Trophoblast cell (in vitro differentiated cells and primary cell): Measurements from ENCODE around the gene GABRA5.
A peak's percentile ranks its signal among the peaks of the same experiment; 100 is the strongest.

Source experiments
- DNase-seq, 2 donors: peaks; one replicate each; pipeline ENCODE4 v3.0.0-alpha.2; 2016
- H2AFZ ChIP-seq: 2 replicates; pipeline ENCODE4 v1.6.1; 2013; ENCODE audit warnings: low read length, moderate library complexity, mild to moderate bottlenecking; ENCODE audit not compliant: insufficient read depth, poor library complexity
- H2AK5ac ChIP-seq: 2 replicates; pipeline ENCODE4 v1.6.1; 2013; ENCODE audit warnings: mild to moderate bottlenecking, low read length
- H2BK120ac ChIP-seq: 2 replicates; pipeline ENCODE4 v1.6.1; 2013; ENCODE audit warnings: low read length, mild to moderate bottlenecking, moderate library complexity; ENCODE audit not compliant: insufficient read depth, poor library complexity
- H2BK12ac ChIP-seq: 2 replicates; pipeline ENCODE4 v1.6.1; 2013; ENCODE audit warnings: mild to moderate bottlenecking, low read length, moderate library complexity
- H2BK5ac ChIP-seq: 2 replicates; pipeline ENCODE4 v1.6.1; 2013; ENCODE audit warnings: low read length, low read depth, moderate library complexity, mild to moderate bottlenecking; ENCODE audit not compliant: poor library complexity
- H3K14ac ChIP-seq: 2 replicates; pipeline ENCODE4 v1.6.1; 2013; ENCODE audit warnings: mild to moderate bottlenecking, low read length
- H3K18ac ChIP-seq: 2 replicates; pipeline ENCODE4 v1.6.1; 2013; ENCODE audit warnings: mild to moderate bottlenecking, low read length
- H3K23ac ChIP-seq: 2 replicates; pipeline ENCODE4 v1.6.1; 2013; ENCODE audit warnings: low read length
- H3K27ac ChIP-seq: 2 replicates; pipeline ENCODE4 v1.5.1; 2013; ENCODE audit warnings: low read depth, mild to moderate bottlenecking, inconsistent platforms, low read length, moderate library complexity
- H3K27me3 ChIP-seq: 2 replicates; pipeline ENCODE4 v1.6.1; 2013; ENCODE audit warnings: inconsistent platforms, mild to moderate bottlenecking, low read length, moderate library complexity; ENCODE audit not compliant: insufficient read depth
- H3K36me3 ChIP-seq, 2 experiments: 1 replicate in 1 of 2; 2 replicates in 1 of 2; pipeline ENCODE4 v1.6.1; 2013; ENCODE audit warnings: low read length in 2 of 2, mild to moderate bottlenecking in 2 of 2, moderate library complexity in 1 of 2; ENCODE audit not compliant: insufficient read depth in 2 of 2, control insufficient read depth in 1 of 2
- H3K4ac ChIP-seq: 2 replicates; pipeline ENCODE4 v1.6.1; 2013; ENCODE audit warnings: low read depth, mild to moderate bottlenecking, low read length, moderate library complexity
- H3K4me1 ChIP-seq, 2 experiments: 1 replicate in 1 of 2; 2 replicates in 1 of 2; pipeline ENCODE4 v1.6.1; 2013; ENCODE audit warnings: low read length in 2 of 2, mild to moderate bottlenecking in 2 of 2, moderate library complexity in 1 of 2; ENCODE audit not compliant: insufficient read depth in 2 of 2, control insufficient read depth in 1 of 2
- H3K4me2 ChIP-seq: 2 replicates; pipeline ENCODE4 v1.6.1; 2013; ENCODE audit warnings: inconsistent platforms, mild to moderate bottlenecking, low read length, moderate library complexity
- H3K4me3 ChIP-seq: 2 replicates; pipeline ENCODE4 v1.5.1; 2013; ENCODE audit warnings: mild to moderate bottlenecking, low read depth, low read length, inconsistent platforms
- H3K79me1 ChIP-seq: one replicate; pipeline ENCODE4 v1.6.1; 2013; ENCODE audit warnings: low read length
- H3K79me2 ChIP-seq: 2 replicates; pipeline ENCODE4 v1.6.1; 2013; ENCODE audit warnings: low read length, mild to moderate bottlenecking; ENCODE audit not compliant: control insufficient read depth, insufficient read depth, poor library complexity
- H3K9ac ChIP-seq: 2 replicates; pipeline ENCODE4 v1.6.1; 2013; ENCODE audit warnings: mild to moderate bottlenecking, low read length
- H3K9me3 ChIP-seq: 2 replicates; pipeline ENCODE4 v1.6.1; 2013; ENCODE audit warnings: low read depth, mild to moderate bottlenecking, control low read depth, inconsistent platforms, low read length; ENCODE audit not compliant: insufficient read depth
- H4K12ac ChIP-seq: 2 replicates; pipeline ENCODE4 v1.6.1; 2013; ENCODE audit warnings: low read depth, mild to moderate bottlenecking, low read length, moderate library complexity
- H4K8ac ChIP-seq: 2 replicates; pipeline ENCODE4 v1.6.1; 2013; ENCODE audit warnings: low read depth, mild to moderate bottlenecking, low read length, moderate library complexity
- H4K91ac ChIP-seq: one replicate; pipeline ENCODE4 v1.6.1; 2013; ENCODE audit warnings: low read depth, mild to moderate bottlenecking, low read length, moderate library complexity
- WGBS: extraction: QIAGEN DNeasy Blood & Tissue Kit; methylation state at CpG from one replicate; pipeline ENCODE4 v1.1.7; 2013; ENCODE audit warnings: missing lambda C conversion rate; ENCODE audit not compliant: insufficient read length, insufficient coverage; ENCODE audit errors: extremely low coverage; 5-methylcytosine and 5-hydroxymethylcytosine counted together

Gene GABRA5

GRCh38 chr15:26974120-26974780, 107.4 kb downstream of the GABRA5 start:
- H3K27me3 ChIP-seq = peaks cover 11% of the 10 kb centered on the region

GRCh38 chr15:26981492-26981891, 114.6 kb downstream of the GABRA5 start:
- H2BK12ac ChIP-seq = no peak overlapping the region
- no peak for DNase-seq
- no peak overlapping the region for H2BK5ac ChIP-seq
- H3K36me3 ChIP-seq = peaks cover 2 to 3% of the 10 kb centered on the region in 2 experiments
- no peak overlapping the region for H3K27ac ChIP-seq
- H3K4ac ChIP-seq = no peak overlapping the region
- H3K4me1 ChIP-seq = no peaks in the 10 kb centered on the region
- H4K12ac ChIP-seq = no peak overlapping the region
- no peak overlapping the region for H2BK120ac ChIP-seq
- H3K14ac ChIP-seq = no peak overlapping the region
- no peaks in the 10 kb centered on the region for H3K79me2 ChIP-seq
- no peak overlapping the region for H4K91ac ChIP-seq
- no peak overlapping the region for H3K18ac ChIP-seq
- WGBS = no CpG with 5 or more reads among the region's 4 CpGs
- H3K79me1 ChIP-seq = no peaks in the 10 kb centered on the region
- no peak overlapping the region for H3K4me2 ChIP-seq
- H3K9me3 ChIP-seq = no peaks in the 10 kb centered on the region
- H3K23ac ChIP-seq = no peak overlapping the region
- H2AK5ac ChIP-seq = no peak overlapping the region
- H2AFZ ChIP-seq = no peak overlapping the region
- H3K9ac ChIP-seq = no peak overlapping the region
- no peak overlapping the region for H3K4me3 ChIP-seq
- no peaks in the 10 kb centered on the region for H3K27me3 ChIP-seq
- H4K8ac ChIP-seq = no peak overlapping the region

More at GRCh38 chr15:26974120-26974780, 107.4 kb downstream of the GABRA5 start:
- Histone ChIP-seq H3K79me1 (no peaks in the 10 kb centered on the region), H3K18ac (no peak overlapping the region), H2BK5ac (no peak overlapping the region), H3K4me1 (no peaks in the 10 kb centered on the region), H2AK5ac (no peak overlapping the region), H4K8ac (no peak overlapping the region), H3K4me2 (peak overlapping the region; percentile 38), H3K23ac (peak overlapping the region; percentile 70), H3K4me3 (peak overlapping the region; percentile 30), H3K36me3 (no peaks in the 10 kb centered on the region), H3K9ac (peak overlapping the region; percentile 33), H3K14ac (no peak overlapping the region), H3K27ac (no peak overlapping the region), H3K79me2 (no peaks in the 10 kb centered on the region), H4K12ac (no peak overlapping the region), H2BK120ac (no peak overlapping the region), H3K9me3 (no peaks in the 10 kb centered on the region), H2AFZ (no peak overlapping the region), H3K4ac (no peak overlapping the region), H4K91ac (no peak overlapping the region), H2BK12ac (no peak overlapping the region)
- WGBS = no CpG with 5 or more reads among the region's 9 CpGs
- DNase-seq = peak in 1 of 2 donors; percentile 24

DNA sequence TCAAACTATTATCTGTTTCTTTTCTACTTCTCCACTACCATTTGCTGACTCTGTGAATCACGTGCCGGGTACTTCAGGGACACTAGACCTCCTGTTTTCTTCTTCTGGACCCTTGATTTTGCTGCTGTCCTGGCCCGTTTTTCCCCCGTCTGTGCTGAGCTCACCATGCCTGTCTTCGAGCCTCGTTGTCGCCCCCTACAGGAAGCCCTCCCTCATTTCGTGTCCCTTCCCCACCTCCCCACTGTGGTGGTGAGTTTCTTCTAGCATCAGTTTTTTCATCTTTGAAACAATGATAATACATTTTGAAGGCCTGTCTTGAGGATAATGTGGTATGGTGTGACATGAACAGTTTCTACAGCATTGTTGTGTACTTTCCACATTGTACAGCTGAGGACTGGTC, 117.0 kb downstream of the GABRA5 start:
- Histone ChIP-seq H2AK5ac (no peak overlapping the region), H3K4me3 (no peak overlapping the region), H2BK120ac (no peak overlapping the region), H4K91ac (no peak overlapping the region), H3K9me3 (no peaks in the 10 kb centered on the region), H3K18ac (no peak overlapping the region), H3K27ac (no peak overlapping the region), H3K23ac (no peak overlapping the region), H3K79me2 (no peaks in the 10 kb centered on the region), H3K4me1 (no peaks in the 10 kb centered on the region), H3K79me1 (no peaks in the 10 kb centered on the region), H2AFZ (no peak overlapping the region), H3K27me3 (no peaks in the 10 kb centered on the region), H4K8ac (no peak overlapping the region), H3K4me2 (no peak overlapping the region), H3K36me3 (peaks cover 2 to 3% of the 10 kb centered on the region in 2 experiments), H3K14ac (no peak overlapping the region), H4K12ac (no peak overlapping the region), H2BK12ac (no peak overlapping the region), H2BK5ac (no peak overlapping the region), H3K9ac (no peak overlapping the region), H3K4ac (no peak overlapping the region)
- DNase-seq = no peak
- no CpG with 5 or more reads among the region's 8 CpGs for WGBS

GRCh38 chr15:26985050-26985449, 118.2 kb downstream of the GABRA5 start:
- H2BK5ac ChIP-seq = no peak overlapping the region
- no peak overlapping the region for H3K9ac ChIP-seq
- H2BK120ac ChIP-seq = no peak overlapping the region
- no peak overlapping the region for H3K18ac ChIP-seq
- H3K23ac ChIP-seq = no peak overlapping the region
- WGBS = no CpG with 5 or more reads among the region's 4 CpGs
- H4K8ac ChIP-seq = no peak overlapping the region
- no peak overlapping the region for H3K27ac ChIP-seq
- no peak for DNase-seq
- H3K79me1 ChIP-seq = no peaks in the 10 kb centered on the region
- H3K27me3 ChIP-seq = no peaks in the 10 kb centered on the region
- H3K4me1 ChIP-seq = no peaks in the 10 kb centered on the region
- H4K91ac ChIP-seq = no peak overlapping the region
- no peak overlapping the region for H4K12ac ChIP-seq
- H2AFZ ChIP-seq = no peak overlapping the region
- H2BK12ac ChIP-seq = no peak overlapping the region
- H3K14ac ChIP-seq = no peak overlapping the region
- H3K4ac ChIP-seq = no peak overlapping the region
- no peak overlapping the region for H3K4me3 ChIP-seq
- no peak overlapping the region for H3K4me2 ChIP-seq
- H2AK5ac ChIP-seq = no peak overlapping the region
- H3K9me3 ChIP-seq = no peaks in the 10 kb centered on the region
- no peaks in the 10 kb centered on the region for H3K79me2 ChIP-seq
- peaks cover 2 to 3% of the 10 kb centered on the region in 2 experiments for H3K36me3 ChIP-seq
